A673 (cell line): ENCODE results near the gene TAAR9.

ENCODE experiments used
- EZH2 ChIP-seq: fragments of 200-600 bp; sonication (generic); IDR thresholded peaks from 2 replicates; pipeline ENCODE4 v1.6.1; 2017; ENCODE audit warnings: borderline replicate concordance, low read depth, mild to moderate bottlenecking, mixed read lengths, antibody characterized with exemption, low read length; ENCODE audit not compliant: poor library complexity, severe bottlenecking
- TF ChIP-seq, protein P1 (sequence below): fragments of 300-800, 200-600 bp; sonication (generic); conservative IDR thresholded peaks from 2 replicates; pipeline ENCODE4 v1.5.1; 2017; ENCODE audit warnings: low read depth, mild to moderate bottlenecking, antibody characterized with exemption, low read length, moderate library complexity, mixed read lengths

- TF ChIP-seq, protein P1, sequence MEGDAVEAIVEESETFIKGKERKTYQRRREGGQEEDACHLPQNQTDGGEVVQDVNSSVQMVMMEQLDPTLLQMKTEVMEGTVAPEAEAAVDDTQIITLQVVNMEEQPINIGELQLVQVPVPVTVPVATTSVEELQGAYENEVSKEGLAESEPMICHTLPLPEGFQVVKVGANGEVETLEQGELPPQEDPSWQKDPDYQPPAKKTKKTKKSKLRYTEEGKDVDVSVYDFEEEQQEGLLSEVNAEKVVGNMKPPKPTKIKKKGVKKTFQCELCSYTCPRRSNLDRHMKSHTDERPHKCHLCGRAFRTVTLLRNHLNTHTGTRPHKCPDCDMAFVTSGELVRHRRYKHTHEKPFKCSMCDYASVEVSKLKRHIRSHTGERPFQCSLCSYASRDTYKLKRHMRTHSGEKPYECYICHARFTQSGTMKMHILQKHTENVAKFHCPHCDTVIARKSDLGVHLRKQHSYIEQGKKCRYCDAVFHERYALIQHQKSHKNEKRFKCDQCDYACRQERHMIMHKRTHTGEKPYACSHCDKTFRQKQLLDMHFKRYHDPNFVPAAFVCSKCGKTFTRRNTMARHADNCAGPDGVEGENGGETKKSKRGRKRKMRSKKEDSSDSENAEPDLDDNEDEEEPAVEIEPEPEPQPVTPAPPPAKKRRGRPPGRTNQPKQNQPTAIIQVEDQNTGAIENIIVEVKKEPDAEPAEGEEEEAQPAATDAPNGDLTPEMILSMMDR = no peak
- no peak for TF ChIP-seq EZH2
Measured at GRCh38 chr6:132506461-132506860, 31.6 kb upstream of the TAAR9 start.
